Measurements from ENCODE around the gene WWOX.

The WWOX gene

GRCh38 chr16:78446992-78447563 lies 347.6 kb downstream of the WWOX start:
- Mint-ChIP-seq H3K36me3 (peaks cover 2% of the 10 kb centered on the region), H3K4me1 (peaks cover 5% of the 10 kb centered on the region), H3K4me3 (no peak overlapping the region), H3K9me3 (no peaks in the 10 kb centered on the region), H3K27me3 (no peaks in the 10 kb centered on the region), H3K27ac (no peak overlapping the region)

- Mint-ChIP-seq H3K4me1 (peaks cover 1% of the 10 kb centered on the region), H3K9me3 (no peaks in the 10 kb centered on the region), H3K27ac (no peak overlapping the region), H3K27me3 (no peaks in the 10 kb centered on the region), H3K36me3 (peaks cover 2% of the 10 kb centered on the region), H3K4me3 (no peak overlapping the region)
Observed at GRCh38 chr16:78448658-78449271, 349.3 kb downstream of the WWOX start.

- H3K4me1 Mint-ChIP-seq: no peaks in the 10 kb centered on the region
- H3K9me3 Mint-ChIP-seq: no peaks in the 10 kb centered on the region
- H3K4me3 Mint-ChIP-seq: no peak overlapping the region
- H3K27ac Mint-ChIP-seq: no peak overlapping the region
- peaks cover 4% of the 10 kb centered on the region for H3K36me3 Mint-ChIP-seq
- H3K27me3 Mint-ChIP-seq: no peaks in the 10 kb centered on the region
Observed at GRCh38 chr16:78450255-78450654, 350.8 kb downstream of the WWOX start.

GRCh38 chr16:78452025-78452555 lies 352.6 kb downstream of the WWOX start:
- H3K27me3 Mint-ChIP-seq: no peaks in the 10 kb centered on the region
- H3K36me3 Mint-ChIP-seq: peaks cover 4% of the 10 kb centered on the region
- no peak overlapping the region for H3K4me3 Mint-ChIP-seq
- no peaks in the 10 kb centered on the region for H3K9me3 Mint-ChIP-seq
- no peak overlapping the region for H3K27ac Mint-ChIP-seq
- no peaks in the 10 kb centered on the region for H3K4me1 Mint-ChIP-seq

- no peak overlapping the region for H3K27ac Mint-ChIP-seq
Observed at GRCh38 chr16:78455861-78456260, 356.4 kb downstream of the WWOX start.

GRCh38 chr16:78458588-78458987 lies 359.1 kb downstream of the WWOX start:
- H3K27ac Mint-ChIP-seq: no peak overlapping the region
- H3K4me3 Mint-ChIP-seq: no peak overlapping the region
- no peaks in the 10 kb centered on the region for H3K27me3 Mint-ChIP-seq
- H3K36me3 Mint-ChIP-seq: peaks cover 13% of the 10 kb centered on the region
- no peaks in the 10 kb centered on the region for H3K4me1 Mint-ChIP-seq
- H3K9me3 Mint-ChIP-seq: no peaks in the 10 kb centered on the region

More at GRCh38 chr16:78455861-78456260, 356.4 kb downstream of the WWOX start:
- Mint-ChIP-seq H3K9me3 (no peaks in the 10 kb centered on the region), H3K4me1 (no peaks in the 10 kb centered on the region), H3K4me3 (no peak overlapping the region), H3K27me3 (no peaks in the 10 kb centered on the region), H3K36me3 (peaks cover 7% of the 10 kb centered on the region)

GRCh38 chr16:78460428-78460827 lies 361.0 kb downstream of the WWOX start:
- peaks cover 9% of the 10 kb centered on the region for H3K36me3 Mint-ChIP-seq
- H3K4me3 Mint-ChIP-seq: no peak overlapping the region
- no peaks in the 10 kb centered on the region for H3K4me1 Mint-ChIP-seq
- no peak overlapping the region for H3K27ac Mint-ChIP-seq
- H3K9me3 Mint-ChIP-seq: no peaks in the 10 kb centered on the region
- no peaks in the 10 kb centered on the region for H3K27me3 Mint-ChIP-seq

- Mint-ChIP-seq H3K27me3 (no peaks in the 10 kb centered on the region), H3K4me1 (no peaks in the 10 kb centered on the region), H3K36me3 (peaks cover 9% of the 10 kb centered on the region), H3K4me3 (no peak overlapping the region), H3K27ac (no peak overlapping the region), H3K9me3 (no peaks in the 10 kb centered on the region)
Observed at GRCh38 chr16:78461087-78461486, 361.6 kb downstream of the WWOX start.

GRCh38 chr16:78461496-78462287 lies 362.2 kb downstream of the WWOX start:
- Mint-ChIP-seq H3K27ac (no peak overlapping the region), H3K9me3 (no peaks in the 10 kb centered on the region), H3K4me3 (no peak overlapping the region), H3K36me3 (peaks cover 9% of the 10 kb centered on the region), H3K4me1 (no peaks in the 10 kb centered on the region), H3K27me3 (no peaks in the 10 kb centered on the region)

- H3K27me3 Mint-ChIP-seq: no peaks in the 10 kb centered on the region
- no peak overlapping the region for H3K27ac Mint-ChIP-seq
- H3K4me3 Mint-ChIP-seq: no peak overlapping the region
- H3K9me3 Mint-ChIP-seq: no peaks in the 10 kb centered on the region
- H3K36me3 Mint-ChIP-seq: peaks cover 9% of the 10 kb centered on the region
- H3K4me1 Mint-ChIP-seq: no peaks in the 10 kb centered on the region
Observed at GRCh38 chr16:78462288-78463208, 363.1 kb downstream of the WWOX start.

GRCh38 chr16:78463591-78463990 lies 364.1 kb downstream of the WWOX start:
- no peak overlapping the region for H3K4me3 Mint-ChIP-seq

GRCh38 chr16:78464833-78465232 lies 365.4 kb downstream of the WWOX start:
- no peaks in the 10 kb centered on the region for H3K9me3 Mint-ChIP-seq
- H3K4me1 Mint-ChIP-seq: no peaks in the 10 kb centered on the region
- no peaks in the 10 kb centered on the region for H3K27me3 Mint-ChIP-seq
- no peak overlapping the region for H3K27ac Mint-ChIP-seq
- peaks cover 9% of the 10 kb centered on the region for H3K36me3 Mint-ChIP-seq
- no peak overlapping the region for H3K4me3 Mint-ChIP-seq

More at GRCh38 chr16:78463591-78463990, 364.1 kb downstream of the WWOX start:
- Mint-ChIP-seq H3K36me3 (peaks cover 9% of the 10 kb centered on the region), H3K27ac (no peak overlapping the region), H3K27me3 (no peaks in the 10 kb centered on the region), H3K9me3 (no peaks in the 10 kb centered on the region), H3K4me1 (no peaks in the 10 kb centered on the region)

- H3K36me3 Mint-ChIP-seq: peaks cover 5% of the 10 kb centered on the region
- no peaks in the 10 kb centered on the region for H3K9me3 Mint-ChIP-seq
- H3K4me1 Mint-ChIP-seq: no peaks in the 10 kb centered on the region
- H3K27me3 Mint-ChIP-seq: no peaks in the 10 kb centered on the region
- no peak overlapping the region for H3K27ac Mint-ChIP-seq
- H3K4me3 Mint-ChIP-seq: no peak overlapping the region
Observed at GRCh38 chr16:78465730-78466129, 366.3 kb downstream of the WWOX start.

- no peaks in the 10 kb centered on the region for H3K4me1 Mint-ChIP-seq
- H3K27me3 Mint-ChIP-seq: no peaks in the 10 kb centered on the region
- H3K27ac Mint-ChIP-seq: no peak overlapping the region
- no peaks in the 10 kb centered on the region for H3K9me3 Mint-ChIP-seq
- H3K36me3 Mint-ChIP-seq: peaks cover 2% of the 10 kb centered on the region
- no peak overlapping the region for H3K4me3 Mint-ChIP-seq
Observed at GRCh38 chr16:78469787-78470186, 370.3 kb downstream of the WWOX start.

GRCh38 chr16:78473031-78473699 lies 373.7 kb downstream of the WWOX start:
- H3K4me1 Mint-ChIP-seq: no peaks in the 10 kb centered on the region
- H3K36me3 Mint-ChIP-seq: peaks cover 2% of the 10 kb centered on the region
- H3K4me3 Mint-ChIP-seq: no peak overlapping the region
- H3K27me3 Mint-ChIP-seq: no peaks in the 10 kb centered on the region
- H3K27ac Mint-ChIP-seq: no peak overlapping the region
- no peaks in the 10 kb centered on the region for H3K9me3 Mint-ChIP-seq

Data from activated naive CD4-positive, alpha-beta T cell treated with anti-CD3 and anti-CD28 coated beads, Interleukin-2, amount 50 U/mL, for 24 hours (primary cell).